Stimulated activated effector memory CD8-positive, alpha-beta T cell treated with anti-CD3 and anti-CD28 coated beads, Interleukin-12 subunit alpha, Interleukin-12 subunit beta, amount 100 ng/mL, for 72 hours (primary cell): ENCODE measurements around the gene KRT78.

Experiments
- ATAC-seq: fragments of 150-1000 bp; cut with Tn5 transposase; 2 replicates; pipeline ENCODE4 v1.10.0; 2021
- DNase-seq, 2 donors: peaks; one replicate each; pipeline ENCODE4 v3.0.0; 2021 to 2022; ENCODE audit warnings: low spot score in 2 of 2
- H3K27ac Mint-ChIP-seq: one replicate; pipeline ENCODE4 v1.8.0; 2022; ENCODE audit warnings: mild to moderate bottlenecking, mixed read lengths
- H3K36me3 Mint-ChIP-seq: one replicate; pipeline ENCODE4 v1.8.0; 2022; ENCODE audit warnings: mild to moderate bottlenecking, mixed read lengths
- H3K4me1 Mint-ChIP-seq: one replicate; pipeline ENCODE4 v1.8.0; 2022; ENCODE audit warnings: mixed read lengths
- H3K4me3 Mint-ChIP-seq: one replicate; pipeline ENCODE4 v1.8.0; 2022; ENCODE audit warnings: mild to moderate bottlenecking, mixed read lengths
- H3K9me3 Mint-ChIP-seq: one replicate; pipeline ENCODE4 v1.8.0; 2022; ENCODE audit warnings: mixed read lengths

The KRT78 gene

DNA sequence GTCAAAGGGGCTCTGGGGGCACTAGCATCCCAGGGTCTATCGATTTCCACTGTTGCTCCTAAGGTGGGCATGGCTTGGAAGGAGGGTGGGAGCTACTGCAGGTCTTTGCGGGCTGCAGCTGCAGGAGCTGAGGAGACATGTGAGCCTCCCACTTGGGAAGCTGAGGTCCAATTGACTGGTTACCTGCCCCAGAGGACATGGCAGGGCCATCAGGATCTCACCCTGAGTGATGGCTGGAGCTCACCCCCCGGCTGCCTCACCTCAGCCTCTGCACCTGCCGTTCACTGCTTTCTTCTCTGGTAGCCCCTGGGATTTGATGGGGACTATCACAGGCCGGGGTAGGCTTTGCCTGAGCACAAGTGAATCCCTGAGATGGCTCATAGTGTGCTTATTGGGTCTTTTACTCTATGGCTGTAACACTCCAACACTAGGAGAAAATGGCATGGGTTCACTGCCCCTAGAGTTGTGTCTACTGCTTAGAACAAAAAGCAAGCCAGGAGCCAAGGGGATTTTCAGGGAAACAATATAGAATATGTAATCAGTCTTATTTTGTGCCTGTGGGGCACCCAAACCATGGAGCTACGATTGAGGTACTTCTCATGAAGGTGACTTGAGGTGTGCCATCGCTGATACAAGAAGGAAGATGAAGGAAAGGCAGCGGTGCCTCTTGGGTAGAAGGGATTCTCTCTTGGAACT is 31.6 kb downstream of the KRT78 start:
- Mint-ChIP-seq H3K36me3 (no peaks in the 10 kb centered on the region), H3K27ac (no peak overlapping the region), H3K4me1 (no peaks in the 10 kb centered on the region), H3K9me3 (no peaks in the 10 kb centered on the region), H3K4me3 (no peak overlapping the region)
- DNase-seq (no peak), ATAC-seq (no peak)

DNA sequence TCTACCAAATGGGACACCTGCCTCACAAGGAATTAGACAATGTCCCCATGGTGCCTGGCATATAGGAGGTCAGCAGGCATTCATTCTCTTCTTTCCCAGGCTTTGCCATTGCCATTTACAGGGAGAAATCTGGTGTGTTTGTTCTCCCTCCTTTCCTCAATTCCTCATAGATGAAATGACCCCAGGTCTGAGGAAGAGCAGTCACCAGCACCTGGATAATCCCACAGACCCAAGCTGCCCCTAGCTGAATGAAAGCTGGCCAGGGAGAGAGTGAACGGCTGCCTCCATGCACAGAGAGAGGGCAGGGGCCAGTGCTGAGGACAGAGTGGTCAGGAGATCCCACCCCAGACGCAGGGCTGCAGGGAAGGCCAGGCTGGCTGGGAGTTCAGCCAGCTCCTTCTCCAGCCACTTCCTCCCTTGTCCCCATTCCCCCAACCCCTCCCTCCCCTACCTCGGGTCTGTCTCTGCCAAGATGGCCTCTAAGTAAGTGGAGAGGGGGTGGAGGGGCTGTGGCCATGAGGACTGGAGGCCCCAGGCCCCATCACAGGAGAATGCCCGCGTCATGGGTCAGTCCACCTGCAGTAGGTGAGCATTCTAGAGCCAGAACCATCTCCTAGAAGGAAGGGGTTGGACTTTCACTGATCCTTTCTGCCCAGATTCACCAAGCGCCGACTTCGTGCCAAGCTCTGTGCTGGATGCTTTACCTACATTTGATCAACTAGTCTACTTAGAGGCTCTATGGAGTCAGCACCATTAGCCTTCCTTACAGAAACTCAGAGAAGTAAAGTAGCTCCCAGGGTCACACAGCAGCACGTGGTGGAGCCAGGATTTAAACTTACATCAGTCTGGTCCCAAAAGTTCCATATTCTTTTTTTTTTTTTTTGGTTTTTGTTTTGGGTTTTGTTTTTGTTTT is 32.9 kb downstream of the KRT78 start:
- Mint-ChIP-seq H3K9me3 (no peaks in the 10 kb centered on the region), H3K27ac (no peak overlapping the region), H3K4me1 (no peaks in the 10 kb centered on the region), H3K4me3 (no peak overlapping the region), H3K36me3 (no peaks in the 10 kb centered on the region)
- DNase-seq (no peak), ATAC-seq (no peak)

DNA sequence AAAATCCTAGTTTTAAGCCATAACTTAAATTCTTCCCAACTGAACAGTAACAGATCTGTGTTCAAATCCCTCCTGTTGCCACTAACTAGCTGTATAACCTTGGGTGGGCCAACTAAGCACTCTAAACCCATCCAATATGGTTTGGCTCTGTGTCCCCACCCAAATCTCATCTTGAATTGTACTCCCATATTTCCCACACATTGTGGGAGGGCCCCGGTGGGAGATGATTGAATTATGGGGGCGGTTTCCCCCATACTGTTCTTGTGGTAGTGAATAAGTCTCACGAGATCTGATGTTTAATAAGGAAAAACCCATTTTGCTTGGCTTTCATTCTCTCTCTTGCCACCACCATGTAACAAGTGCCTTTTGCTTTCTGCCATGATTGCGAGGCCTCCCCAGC is 33.6 kb downstream of the KRT78 start:
- H3K36me3 Mint-ChIP-seq: no peaks in the 10 kb centered on the region
- H3K27ac Mint-ChIP-seq: no peak overlapping the region
- DNase-seq: no peak
- H3K4me3 Mint-ChIP-seq: no peak overlapping the region
- H3K9me3 Mint-ChIP-seq: no peaks in the 10 kb centered on the region
- H3K4me1 Mint-ChIP-seq: no peaks in the 10 kb centered on the region
- no peak for ATAC-seq

DNA sequence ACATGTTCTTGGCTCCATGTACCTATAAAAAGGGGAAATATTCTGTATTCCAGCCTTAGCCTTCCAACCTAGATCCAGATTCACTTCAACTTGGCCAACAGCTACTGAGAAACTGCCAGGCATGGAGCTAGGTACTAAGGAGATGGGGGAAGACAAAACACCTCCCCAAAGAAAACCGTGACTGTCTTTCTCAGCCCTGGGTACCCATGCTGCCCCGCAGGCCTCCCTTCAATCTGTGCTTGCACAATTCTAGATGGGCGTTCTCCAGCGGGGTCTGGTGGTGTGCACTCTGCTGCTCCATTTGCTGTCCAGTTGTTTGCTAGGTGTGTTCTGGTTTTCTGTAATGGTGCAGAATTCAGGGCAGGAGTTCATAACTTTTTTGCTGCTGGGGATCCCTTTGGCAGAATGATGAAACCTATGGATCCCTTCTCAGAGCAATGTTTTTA is 34.1 kb downstream of the KRT78 start:
- H3K27ac Mint-ChIP-seq: peak overlapping the region; percentile 35
- H3K9me3 Mint-ChIP-seq: no peaks in the 10 kb centered on the region
- DNase-seq (no peak), ATAC-seq (no peak)
- no peaks in the 10 kb centered on the region for H3K36me3 Mint-ChIP-seq
- H3K4me3 Mint-ChIP-seq: no peak overlapping the region
- H3K4me1 Mint-ChIP-seq: no peaks in the 10 kb centered on the region

DNA sequence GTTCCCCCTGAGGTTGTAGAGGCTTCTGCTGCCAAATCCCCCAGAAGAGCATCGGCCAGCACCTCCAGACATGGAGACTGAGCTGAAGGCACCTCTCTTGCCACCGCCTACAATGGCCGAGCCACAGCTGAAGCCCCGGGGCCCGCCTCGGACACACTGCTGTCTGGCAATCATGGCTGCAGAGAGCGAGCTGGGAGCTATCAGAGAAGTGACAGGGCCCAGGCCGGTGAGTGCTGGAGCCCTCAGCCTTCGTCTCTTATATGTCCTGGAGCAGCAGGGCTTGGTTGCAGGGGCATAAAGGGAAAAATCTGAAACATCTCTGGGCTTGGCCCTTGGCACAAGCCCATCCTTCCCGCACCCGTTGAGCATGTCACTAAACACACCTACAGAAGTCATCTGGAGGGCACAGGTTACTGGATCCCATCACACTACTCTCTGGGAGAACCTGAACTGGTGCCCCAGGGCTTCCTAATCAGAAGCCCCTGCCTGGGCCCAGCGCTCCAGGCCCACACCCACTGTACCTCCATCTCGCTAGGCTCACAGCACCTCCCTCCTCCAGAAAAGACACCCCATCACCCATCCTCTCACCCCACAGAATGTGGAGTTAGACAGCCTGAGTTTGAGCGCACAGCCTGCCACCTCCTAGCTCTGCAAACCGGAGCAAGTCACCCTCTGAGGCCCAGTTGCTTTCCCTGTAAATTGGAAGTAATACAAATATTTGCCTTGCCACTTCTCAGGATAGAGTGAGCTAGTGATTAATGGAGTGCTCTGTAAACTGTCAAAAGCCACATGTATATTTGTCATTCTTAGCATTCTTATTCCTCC is 34.7 kb downstream of the KRT78 start, which contains the start of gene KRT4:
TSS of gene KRT4 (minus strand) at position 232 of the 825 bp plus-strand sequence. CDS start at position 174, 58 bp downstream.
- Mint-ChIP-seq H3K4me1 (no peaks in the 10 kb centered on the region), H3K9me3 (no peaks in the 10 kb centered on the region), H3K4me3 (no peak within 1 kb of the TSS), H3K27ac (peak within 1 kb of the TSS; percentile 35), H3K36me3 (no peaks in the 10 kb centered on the region)
- DNase-seq (no peak), ATAC-seq (no peak)

DNA sequence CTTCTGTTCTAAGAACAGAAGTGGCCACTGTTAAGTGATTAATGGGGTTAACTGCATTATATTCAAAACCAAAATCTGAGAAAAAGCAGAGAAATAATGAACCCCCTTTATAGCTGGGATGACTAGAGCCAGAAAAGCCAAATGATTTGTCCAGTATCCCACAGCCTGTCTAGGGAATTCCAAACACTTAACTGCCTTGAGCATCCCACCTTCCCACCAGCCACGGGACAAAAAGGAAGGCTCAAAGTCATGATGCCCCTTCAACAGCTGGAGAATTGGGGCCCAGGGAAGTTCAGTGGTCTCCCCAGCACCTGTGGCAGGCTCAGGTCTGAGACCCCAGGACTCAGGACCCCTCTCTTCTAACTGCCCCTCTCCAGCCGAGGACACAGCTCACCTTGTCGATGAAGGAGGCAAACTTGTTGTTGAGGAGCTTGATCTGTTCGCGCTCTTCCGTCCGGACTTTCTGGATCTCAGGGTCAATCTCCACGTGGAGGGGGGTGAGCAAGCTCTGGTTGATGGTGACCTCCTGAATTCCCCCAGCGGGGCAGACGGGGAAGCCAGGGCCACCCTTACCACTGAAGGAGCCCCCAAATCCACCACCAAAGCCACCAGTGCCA is 35.5 kb downstream of the KRT78 start:
- ATAC-seq: no peak
- no peak overlapping the region for H3K4me3 Mint-ChIP-seq
- H3K36me3 Mint-ChIP-seq: no peaks in the 10 kb centered on the region
- H3K9me3 Mint-ChIP-seq: no peaks in the 10 kb centered on the region
- no peaks in the 10 kb centered on the region for H3K4me1 Mint-ChIP-seq
- no peak overlapping the region for H3K27ac Mint-ChIP-seq
- DNase-seq: no peak

DNA sequence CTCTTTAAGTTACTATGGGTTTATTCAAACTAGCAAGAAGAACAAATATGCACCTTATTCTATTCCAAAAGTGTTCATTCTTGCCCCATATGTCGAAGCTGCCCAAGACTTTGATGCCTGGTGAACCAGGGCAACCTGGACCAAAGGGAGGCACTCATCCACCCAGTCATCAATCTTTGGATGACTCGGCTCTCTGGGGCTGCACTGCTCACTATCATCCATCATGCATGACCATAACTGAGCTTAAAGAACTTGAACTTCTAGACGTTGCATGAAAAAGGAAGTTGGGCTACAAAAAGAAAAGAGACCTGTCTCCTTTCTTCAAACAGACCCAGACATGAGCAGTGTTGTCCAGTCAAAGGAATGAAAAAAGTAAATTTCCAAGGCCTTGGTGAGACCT is 36.0 kb downstream of the KRT78 start:
- ATAC-seq: peak; percentile 48
- Mint-ChIP-seq H3K9me3 (no peaks in the 10 kb centered on the region), H3K27ac (no peak overlapping the region), H3K4me3 (no peak overlapping the region), H3K4me1 (no peaks in the 10 kb centered on the region), H3K36me3 (no peaks in the 10 kb centered on the region)
- DNase-seq: no peak

DNA sequence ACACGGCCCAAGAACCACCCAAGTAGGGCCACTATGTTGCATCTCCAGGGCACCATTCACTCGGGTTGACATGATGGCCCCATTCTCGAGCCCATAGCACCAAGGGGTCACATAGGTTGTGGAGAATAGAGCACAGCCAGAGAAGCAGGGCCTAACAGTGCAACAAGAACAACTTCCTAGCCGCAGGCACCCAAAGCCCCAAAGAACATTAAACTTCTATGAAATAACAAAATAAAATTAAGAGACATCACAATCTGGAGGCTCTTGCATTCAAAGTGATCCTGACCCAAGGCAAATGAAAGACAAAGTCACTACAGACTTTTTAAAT is 36.8 kb downstream of the KRT78 start:
- no peak for ATAC-seq
- Mint-ChIP-seq H3K36me3 (no peaks in the 10 kb centered on the region), H3K27ac (no peak overlapping the region)

DNA sequence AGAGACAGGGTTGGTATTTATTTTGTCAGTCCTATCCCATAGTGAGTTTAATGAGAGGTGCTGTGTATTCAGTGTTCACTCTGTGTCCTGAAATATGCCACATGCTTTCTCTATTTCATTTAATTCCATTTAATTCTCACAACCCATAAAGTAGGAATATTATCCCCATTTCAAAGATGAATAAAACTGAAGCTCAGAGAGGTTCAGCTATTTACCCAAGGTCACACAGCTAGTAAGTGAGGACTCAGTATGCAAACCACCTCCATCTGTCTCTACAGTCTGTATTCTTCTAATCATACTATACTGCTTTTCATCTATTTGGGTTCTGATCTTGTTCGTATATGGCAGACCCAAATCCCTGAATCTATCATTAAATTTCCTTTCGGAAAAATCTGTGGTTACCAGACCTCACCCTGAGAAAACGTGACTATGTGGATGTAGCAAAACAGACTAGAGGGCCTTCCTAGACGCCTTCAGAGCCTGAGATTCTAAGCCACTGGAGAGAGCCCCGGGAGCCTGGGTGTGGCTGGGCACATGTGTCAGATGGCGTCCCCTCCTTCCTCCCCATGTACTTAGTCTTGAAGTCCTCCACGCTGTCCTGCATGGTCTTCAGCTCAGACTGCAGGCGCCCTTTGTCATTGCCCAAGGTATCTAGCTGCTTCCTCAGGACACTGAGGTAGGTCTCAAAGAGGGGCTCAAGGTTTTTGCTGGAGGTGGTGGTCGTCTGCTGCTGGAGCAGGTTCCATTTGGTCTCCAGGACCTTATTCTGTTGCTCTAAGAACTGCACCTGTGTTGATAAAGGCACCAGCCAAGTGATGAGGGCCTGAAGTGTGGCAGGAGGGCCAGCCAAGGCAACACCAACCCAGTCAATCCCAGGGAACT is 37.4 kb downstream of the KRT78 start:
- H3K36me3 Mint-ChIP-seq: no peaks in the 10 kb centered on the region
- no peak overlapping the region for H3K4me3 Mint-ChIP-seq
- no peak overlapping the region for H3K27ac Mint-ChIP-seq
- DNase-seq (no peak), ATAC-seq (no peak)
- no peaks in the 10 kb centered on the region for H3K9me3 Mint-ChIP-seq
- H3K4me1 Mint-ChIP-seq: no peaks in the 10 kb centered on the region

More for the DNA sequence above, 36.8 kb downstream of the KRT78 start:
- no peak for DNase-seq
- Mint-ChIP-seq H3K9me3 (no peaks in the 10 kb centered on the region), H3K4me3 (no peak overlapping the region), H3K4me1 (no peaks in the 10 kb centered on the region)

DNA sequence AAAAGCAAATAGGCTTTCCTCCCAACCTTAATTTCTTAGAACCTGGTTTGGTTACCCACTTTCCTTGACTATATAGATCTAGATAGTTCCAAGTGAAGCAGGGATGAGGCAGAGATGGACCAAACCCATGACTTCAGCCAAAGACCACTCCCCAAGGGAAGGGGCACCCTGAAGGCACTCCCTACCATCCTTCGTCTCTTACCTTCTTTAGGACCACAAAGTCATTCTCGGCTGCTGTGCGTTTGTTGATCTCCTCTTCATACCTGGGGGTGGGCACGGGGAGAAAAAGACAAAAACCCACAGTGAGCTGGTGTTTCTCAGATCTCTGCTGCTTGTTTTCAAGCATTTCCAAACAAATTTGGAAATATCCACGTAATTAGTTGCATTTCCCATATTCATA is 38.2 kb downstream of the KRT78 start:
- H3K9me3 Mint-ChIP-seq: no peaks in the 10 kb centered on the region
- no peak for DNase-seq
- no peak overlapping the region for H3K27ac Mint-ChIP-seq
- H3K4me1 Mint-ChIP-seq: no peaks in the 10 kb centered on the region
- ATAC-seq: no peak
- H3K4me3 Mint-ChIP-seq: no peak overlapping the region
- H3K36me3 Mint-ChIP-seq: no peaks in the 10 kb centered on the region

DNA sequence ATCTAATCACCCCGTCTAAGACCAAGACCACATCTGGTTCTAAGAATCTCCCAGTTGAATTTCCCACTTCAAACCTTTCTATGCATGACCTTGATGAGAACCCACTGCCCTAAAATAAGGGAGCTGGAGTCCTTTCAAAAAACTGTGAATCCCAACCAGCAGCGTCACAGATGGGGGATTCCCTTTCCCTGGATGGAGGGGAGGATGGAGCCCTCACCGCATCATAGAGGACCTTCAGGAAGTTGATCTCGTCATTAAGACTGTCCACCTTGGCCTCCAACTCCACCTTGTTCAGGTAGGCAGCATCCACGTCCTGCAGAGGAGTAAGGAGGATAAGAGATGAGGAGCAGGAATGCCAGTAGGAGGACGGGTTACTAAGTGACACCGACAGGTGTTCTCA is 39.6 kb downstream of the KRT78 start:
- Mint-ChIP-seq H3K36me3 (no peaks in the 10 kb centered on the region), H3K4me3 (no peak overlapping the region), H3K9me3 (no peaks in the 10 kb centered on the region), H3K27ac (no peak overlapping the region), H3K4me1 (no peaks in the 10 kb centered on the region)
- DNase-seq: no peak
- no peak for ATAC-seq

DNA sequence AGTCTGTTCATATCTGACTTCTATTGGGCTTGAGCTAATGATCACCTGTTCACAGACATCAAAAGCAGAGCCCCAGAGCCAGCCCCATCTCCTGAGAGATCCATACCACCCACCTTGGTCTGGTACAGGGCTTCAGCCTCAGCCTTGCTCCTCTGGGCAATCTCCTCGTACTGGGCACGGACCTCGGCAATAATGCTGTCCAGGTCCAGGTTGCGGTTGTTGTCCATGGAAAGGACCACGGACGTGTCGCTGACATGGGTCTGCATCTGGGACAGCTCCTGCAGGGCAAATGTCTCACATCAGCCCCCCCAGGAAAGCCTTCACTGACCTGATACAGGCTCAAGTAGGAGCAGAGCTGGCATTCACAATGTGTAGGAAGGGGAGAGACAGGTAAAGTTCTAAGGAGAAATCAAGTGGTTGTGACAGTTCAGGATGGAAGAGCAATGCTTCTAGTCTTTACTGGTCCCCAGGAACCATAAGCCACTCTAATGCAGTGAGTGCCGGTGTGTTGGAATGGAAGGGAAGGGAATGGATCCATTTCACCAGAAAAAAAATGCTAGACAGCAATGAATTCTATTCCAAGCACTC is 40.1 kb downstream of the KRT78 start:
- Mint-ChIP-seq H3K27ac (no peak overlapping the region), H3K9me3 (no peaks in the 10 kb centered on the region), H3K36me3 (no peaks in the 10 kb centered on the region), H3K4me3 (no peak overlapping the region), H3K4me1 (no peaks in the 10 kb centered on the region)
- DNase-seq (no peak), ATAC-seq (no peak)

DNA sequence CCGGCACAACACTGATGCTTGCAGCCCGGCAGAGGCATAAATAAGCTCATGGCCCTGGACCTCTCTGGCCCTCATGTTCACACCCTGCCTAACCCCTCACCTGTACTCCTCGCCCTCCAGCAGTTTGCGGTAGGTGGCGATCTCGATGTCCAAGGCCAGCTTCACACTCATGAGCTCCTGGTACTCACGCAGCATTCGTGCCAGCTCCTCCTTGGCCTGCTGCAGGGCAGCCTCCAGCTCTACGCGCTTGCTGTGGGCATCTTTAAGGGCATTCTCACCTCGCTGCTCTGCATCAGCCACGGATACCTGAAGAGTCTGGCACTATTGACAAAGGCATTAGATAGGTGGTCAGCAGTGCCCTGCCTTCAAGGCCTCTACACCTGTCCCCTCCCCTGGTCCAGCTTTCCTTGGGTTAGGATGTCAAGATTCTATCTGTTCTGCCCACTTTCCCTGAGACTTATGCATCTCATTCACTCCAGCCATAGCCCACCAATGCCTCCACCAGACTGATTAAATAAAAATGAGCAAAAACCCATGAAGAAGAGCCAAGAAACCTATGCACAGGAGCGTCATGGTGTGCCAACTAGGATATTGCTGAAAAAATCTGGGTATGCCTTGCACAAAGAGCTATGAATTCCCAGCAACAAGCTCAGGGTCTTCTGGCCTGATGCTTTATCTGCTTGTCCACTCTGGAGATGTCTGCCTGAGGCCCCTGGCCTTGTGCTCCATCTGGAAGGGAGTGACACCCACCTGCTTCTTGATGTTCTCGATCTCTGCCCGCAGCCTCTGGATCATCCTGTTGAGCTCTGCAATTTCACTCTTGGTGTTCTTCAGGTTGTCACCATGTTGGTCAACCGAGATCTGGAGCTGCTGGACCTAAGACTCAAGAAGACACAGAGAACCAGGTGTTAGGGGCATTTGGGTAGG is 41.0 kb downstream of the KRT78 start:
- DNase-seq (no peak), ATAC-seq (no peak)
- Mint-ChIP-seq H3K36me3 (no peaks in the 10 kb centered on the region), H3K9me3 (no peaks in the 10 kb centered on the region), H3K4me3 (no peak overlapping the region), H3K27ac (no peak overlapping the region), H3K4me1 (no peaks in the 10 kb centered on the region)
